Activated naive CD8-positive, alpha-beta T cell treated with anti-CD3 and anti-CD28 coated beads, Interleukin-2, amount 50 U/mL, for 16 hours (primary cell): ENCODE measurements around the gene SLC35G1.

Experiments
- DNase-seq: peaks from one replicate; pipeline ENCODE4 v3.0.0-alpha.2; 2020; ENCODE audit warnings: low read depth, low spot score

Gene SLC35G1, protein sequence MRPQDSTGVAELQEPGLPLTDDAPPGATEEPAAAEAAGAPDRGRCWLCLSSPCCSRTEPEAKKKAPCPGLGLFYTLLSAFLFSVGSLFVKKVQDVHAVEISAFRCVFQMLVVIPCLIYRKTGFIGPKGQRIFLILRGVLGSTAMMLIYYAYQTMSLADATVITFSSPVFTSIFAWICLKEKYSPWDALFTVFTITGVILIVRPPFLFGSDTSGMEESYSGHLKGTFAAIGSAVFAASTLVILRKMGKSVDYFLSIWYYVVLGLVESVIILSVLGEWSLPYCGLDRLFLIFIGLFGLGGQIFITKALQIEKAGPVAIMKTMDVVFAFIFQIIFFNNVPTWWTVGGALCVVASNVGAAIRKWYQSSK

DNA sequence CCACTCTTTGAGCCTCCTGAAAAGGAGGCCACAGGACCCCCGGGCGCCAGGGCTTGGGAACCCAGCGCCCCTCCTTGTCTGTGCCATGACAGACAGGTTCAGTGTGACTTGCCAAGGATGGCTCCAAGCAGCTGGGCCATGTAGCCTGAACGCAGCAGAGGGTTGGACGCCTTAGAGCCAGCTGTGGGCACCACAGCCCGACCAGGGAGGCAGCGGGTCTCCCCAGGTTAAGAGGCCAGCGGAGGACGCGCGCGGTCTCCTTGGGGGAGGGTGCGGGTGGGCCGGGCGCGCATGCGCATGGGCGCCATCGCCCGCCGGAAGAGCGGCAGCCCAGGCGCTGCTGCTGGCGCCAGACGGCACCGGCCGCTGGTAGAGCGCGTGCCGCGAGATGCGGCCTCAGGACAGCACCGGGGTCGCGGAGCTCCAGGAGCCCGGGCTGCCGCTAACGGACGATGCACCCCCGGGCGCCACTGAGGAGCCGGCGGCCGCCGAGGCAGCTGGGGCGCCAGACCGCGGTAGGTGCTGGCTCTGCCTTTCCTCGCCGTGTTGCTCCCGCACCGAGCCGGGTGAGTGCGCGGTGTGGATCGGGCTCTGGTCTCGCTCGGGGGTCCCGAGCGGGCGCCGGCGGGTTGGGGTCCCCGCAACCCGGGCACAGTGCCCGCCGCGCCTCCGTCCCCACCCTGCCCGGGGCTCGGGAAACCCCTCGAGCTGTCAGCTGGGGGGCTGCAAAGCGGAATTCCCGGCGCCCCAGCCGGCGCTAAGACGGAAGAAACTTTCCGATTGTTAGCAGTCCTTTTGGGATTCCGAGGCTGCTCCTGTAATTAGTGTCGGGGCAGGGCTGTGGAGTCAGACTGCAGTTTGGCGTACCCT, at the start of gene SLC35G1:
Gene SLC35G1 (plus strand): TSS at position 333 of the 870 bp plus-strand sequence. CDS start 56 bp downstream, at position 389.
- peak; percentile 53 for DNase-seq

DNA sequence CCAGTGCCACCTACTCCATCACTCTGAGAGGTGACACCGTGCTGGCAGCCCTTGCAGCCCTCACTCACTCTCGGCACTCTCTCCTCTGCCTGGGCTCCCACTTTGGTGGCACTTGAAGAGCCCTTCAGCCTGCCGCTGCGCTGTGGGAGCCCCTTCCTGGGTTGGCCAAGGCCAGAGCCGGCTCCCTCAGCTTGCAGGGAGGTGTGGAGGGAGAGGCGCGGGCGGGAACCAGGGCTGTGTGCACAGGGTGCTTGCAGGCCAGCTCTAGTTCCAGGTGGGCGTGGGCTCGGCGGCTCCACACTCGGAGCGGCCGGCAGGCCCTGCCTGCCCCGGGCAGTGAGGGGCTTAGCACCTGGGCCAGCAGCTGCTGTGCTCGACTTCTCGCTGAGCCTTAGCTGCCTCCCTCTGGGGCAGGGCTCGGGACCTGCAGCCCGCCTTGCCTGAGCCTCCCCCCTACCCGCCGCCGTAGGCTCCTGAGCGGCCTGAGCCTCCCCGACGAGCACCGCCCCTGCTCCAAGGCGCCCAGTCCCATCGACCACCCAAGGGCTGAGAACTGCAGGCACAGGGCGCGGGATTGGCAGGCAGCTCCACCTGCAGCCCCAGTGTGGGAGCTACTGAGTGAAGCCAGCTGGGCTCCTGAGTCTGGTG, 48.7 kb upstream of the SLC35G1 start:
- DNase-seq = no peak

DNA sequence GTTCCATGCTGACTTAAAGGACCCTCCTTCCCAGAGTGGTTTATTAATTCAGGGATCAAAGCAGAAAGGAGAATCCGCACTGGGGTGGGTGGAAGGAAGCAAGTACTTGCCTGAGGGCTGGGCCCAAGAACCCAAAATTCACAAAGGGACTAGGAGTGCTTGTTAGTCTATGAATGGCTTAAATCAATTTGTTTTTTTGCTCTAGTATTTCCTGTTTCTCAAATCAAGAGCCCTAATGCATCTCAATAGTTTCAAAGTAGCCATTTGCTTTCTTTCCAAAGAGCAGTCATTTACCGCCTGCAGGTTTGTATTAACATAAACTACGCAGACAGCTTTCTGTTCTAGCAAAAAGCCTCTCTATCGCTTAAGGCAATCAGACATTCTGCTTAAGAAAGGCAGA, 44.2 kb upstream of the SLC35G1 start:
- DNase-seq = no peak

DNA sequence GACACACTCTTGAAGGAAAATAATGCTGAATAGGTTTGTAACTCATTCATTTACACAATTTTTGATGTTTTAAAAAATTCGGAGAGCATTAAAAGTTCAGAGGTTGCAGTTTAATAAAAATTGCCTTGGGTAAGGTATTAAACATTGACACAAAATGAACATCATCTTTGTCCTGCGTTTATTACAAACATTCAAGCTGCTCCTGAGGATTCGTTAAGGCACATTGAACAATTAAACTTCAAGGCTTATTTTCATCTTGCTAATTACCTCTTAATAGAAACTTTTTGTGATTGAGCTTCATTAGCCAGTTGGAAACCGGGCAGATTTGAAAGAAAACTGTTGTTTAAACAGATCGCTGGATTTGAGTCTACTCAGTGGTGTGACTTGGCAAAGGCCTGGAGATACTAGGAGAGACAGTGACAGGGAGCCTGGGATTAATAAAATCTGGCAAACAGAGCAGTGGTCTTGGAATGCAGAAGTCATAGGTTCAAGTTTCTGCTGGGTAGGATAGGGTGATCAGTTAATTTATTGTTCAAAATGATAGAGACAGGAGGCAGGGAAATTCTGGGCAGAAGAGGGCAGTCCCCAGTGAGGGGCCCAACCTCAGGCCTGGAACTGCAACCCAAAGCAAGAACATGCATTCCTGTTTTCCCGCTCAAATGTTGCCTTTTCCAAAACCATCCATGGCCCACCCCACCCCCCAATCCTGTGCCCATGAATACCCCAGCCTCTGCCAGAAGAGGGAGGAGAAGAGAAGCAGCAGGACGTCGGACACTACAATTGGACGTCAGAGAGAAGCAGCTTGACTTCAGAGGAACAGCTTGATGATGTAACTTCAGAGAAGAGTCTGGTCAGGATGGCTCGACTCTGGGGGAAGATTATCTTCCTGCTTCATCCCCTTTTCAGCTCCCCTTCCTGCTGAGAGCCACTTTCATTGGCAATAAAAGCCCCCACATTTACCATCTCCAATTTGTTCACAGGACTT, 43.5 kb upstream of the SLC35G1 start:
- DNase-seq = no peak

DNA sequence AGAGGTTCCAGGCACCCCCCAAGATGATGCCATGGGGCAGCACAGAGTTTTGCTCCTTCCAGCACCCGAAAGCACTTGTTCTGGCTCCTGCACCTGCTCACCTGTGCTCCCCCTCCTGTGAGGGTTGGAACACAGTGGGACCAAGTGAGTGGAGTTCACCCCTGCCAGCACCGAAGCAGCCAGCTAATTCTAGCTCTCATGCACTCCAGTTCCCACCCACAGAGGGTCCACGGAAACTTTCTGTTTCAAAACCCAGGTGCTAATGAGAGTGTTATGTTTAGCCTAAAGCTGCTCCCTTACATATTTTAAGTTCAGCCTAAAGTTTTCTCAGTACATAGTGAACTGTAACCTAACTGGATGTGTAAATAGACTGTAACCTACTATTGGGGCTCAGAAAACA, 42.6 kb upstream of the SLC35G1 start:
- DNase-seq = no peak

DNA sequence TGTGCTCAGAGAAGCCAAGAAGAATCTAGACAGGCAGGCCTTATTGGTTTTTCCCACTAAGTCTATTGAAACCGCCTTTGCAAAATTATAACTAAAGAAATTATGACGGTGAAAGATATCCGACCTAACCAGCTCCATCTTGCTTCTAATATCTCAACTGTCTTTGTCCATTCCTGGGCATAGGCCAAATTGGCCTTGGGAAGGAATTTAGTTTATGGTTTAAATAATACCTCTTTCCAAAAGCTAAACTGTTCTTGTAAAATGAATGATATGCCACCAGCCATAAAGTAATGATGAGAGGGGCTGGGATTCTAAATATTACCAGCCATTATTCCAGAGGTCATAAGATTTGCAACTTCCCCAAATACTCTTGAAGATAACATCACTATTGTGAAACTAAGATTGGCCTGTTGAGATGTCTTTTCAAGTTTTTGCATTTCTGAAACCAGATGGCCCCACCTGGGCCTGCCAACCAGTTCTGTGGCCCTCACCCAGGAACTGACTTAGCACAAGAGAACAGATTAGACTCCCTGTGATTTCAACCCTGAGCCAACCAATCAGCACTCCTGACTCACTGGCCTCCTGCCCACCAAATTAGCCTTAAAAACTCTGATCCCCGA, 41.2 kb upstream of the SLC35G1 start:
- no peak for DNase-seq

DNA sequence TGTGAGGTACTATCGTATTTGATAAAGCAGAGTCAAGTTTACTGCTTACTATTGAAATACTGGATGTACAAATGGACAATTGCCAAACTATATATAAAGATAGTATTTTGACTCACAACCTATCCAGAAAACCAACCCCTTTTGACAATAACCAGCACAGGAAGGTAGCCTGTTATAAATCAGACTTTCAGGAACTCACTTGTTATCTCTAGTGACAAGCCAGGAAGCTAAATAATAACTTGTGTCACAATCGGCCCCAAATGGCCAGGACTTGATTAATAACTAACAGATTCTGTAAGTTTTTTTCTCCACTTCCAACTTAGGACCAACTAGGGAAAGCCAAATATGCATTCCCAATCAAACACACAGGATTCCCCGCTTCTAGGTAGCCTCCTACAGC, 38.8 kb upstream of the SLC35G1 start:
- no peak for DNase-seq

DNA sequence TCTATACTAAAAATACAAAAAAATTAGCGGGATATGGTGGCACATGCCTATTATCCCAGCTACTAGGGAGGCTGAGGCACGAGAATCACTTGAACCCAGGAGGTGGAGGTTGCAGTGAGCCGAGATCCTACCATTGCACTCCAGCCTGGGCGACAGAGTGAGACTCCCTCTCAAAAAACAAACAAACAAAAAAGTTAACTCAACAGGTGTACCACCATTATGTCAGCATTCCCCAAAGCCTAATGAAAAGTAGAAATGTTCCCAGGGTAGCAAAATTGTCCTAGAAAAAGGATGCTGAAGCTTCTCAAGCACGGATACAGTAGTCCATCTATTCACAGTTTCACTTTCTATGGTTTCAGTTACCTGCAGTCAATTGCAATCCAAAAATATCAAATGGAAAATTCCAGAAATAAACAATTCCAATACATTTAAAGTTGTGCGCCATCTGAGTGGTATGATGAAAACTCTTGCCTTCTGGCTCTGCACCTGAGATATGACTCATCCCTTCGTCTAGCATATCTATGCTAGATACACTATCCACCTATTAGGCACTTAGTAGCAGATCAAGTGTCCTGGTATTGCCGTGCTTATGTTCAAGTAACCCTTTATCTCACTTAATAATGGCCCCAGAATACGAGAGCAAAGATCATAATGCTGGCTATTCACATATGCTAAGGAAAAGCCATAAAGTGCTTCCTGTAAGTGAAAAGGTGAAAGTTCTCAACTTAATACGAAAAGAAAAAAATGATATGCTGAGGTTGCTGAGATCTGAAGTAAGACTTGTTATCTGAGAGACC, 37.2 kb upstream of the SLC35G1 start:
- DNase-seq = no peak

DNA sequence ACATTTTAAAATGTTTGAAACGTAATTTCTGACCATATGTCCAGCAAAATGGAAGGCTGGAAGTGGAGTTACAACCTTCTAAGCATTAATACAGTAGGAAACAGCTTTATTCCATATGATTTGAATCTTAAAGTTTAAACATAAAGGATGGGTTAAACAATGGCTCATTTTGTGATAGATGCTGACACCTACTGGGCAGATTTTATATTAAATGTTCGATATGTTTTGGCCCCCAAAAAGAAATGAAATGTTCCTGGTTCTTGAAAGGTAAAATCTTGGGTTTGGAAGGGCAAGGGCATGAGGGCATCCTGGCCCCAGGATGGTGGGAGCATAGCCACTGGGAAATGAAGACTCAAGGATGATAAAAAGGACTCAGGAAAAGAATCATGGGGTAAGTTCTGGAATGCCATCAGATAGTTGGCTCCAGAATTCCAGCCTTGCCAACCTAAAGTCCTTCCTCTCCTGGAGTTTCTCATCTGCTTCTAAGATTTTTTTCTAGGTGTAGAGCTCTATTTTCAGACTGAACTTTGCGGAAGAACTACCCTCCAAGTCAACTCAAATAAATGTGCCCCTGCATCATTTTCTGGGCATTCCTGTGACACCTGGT, 34.6 kb upstream of the SLC35G1 start:
- no peak for DNase-seq

DNA sequence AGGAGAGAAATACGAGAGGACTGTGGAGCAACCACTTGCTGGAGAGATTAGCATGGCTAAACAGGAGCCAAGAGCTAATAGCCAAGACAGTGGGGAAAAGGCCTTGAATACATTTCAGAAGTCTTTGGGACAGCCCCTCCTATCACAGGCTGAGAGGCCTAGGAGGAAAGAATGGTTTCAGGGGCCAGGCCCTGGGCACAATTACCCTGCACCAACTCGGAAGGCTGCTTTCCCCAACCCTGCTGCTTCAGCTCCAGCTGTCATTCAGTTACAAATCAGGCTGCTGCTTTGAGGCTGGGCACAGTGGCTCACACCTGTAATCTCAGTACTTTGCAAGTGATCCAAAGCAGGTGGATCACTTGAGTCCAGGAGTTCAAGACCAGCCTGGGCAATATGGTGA, 32.0 kb upstream of the SLC35G1 start:
- DNase-seq = no peak

DNA sequence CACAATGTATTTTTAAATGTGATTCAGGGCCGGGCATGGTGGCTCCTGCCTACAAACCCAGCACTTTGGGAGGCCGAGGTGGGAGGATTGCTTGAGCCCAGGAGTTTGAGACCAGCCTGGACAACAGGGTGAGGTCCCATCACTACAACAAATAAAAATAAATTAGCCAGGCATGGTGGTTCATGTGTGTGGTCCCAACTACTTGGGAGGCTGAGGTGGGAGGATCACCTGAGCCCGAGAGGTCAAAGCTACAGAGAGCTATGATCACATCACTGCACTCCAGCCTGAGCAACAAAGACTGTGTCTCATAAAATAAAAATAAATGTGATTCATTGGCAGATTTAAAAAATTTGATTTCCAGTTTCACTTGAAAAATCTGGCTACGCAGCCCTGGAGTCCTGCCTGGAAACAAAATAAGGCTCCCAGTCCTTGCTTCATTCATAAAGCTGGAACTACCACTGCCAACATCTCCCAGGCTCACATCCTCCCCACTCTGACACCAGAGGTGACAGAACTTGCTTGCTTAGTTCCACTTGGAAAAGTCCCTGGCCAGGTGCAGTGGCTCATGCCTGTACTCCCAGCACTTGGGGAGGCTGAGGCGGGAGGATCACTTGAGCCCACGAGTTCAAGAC, 27.9 kb upstream of the SLC35G1 start:
- no peak for DNase-seq

DNA sequence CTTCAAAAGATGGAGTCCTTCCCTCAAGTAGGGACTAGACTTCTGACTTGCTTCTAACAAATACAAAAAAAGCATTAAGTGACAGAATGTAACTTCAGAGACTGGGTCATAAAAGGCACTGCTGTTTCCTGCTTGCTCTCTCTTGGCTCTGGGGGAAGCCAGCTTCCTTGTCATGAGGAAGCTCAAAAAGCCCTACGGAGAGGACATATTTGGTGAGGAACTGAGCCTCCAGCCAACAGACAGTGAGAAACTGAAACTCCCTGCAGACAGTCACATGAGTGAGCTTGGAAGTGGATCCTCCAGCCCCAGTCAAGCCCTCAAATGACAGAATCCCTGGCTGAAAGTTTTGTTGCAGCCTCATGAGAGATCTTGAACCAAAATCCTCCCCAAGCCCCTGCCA, 26.3 kb upstream of the SLC35G1 start:
- DNase-seq = no peak

DNA sequence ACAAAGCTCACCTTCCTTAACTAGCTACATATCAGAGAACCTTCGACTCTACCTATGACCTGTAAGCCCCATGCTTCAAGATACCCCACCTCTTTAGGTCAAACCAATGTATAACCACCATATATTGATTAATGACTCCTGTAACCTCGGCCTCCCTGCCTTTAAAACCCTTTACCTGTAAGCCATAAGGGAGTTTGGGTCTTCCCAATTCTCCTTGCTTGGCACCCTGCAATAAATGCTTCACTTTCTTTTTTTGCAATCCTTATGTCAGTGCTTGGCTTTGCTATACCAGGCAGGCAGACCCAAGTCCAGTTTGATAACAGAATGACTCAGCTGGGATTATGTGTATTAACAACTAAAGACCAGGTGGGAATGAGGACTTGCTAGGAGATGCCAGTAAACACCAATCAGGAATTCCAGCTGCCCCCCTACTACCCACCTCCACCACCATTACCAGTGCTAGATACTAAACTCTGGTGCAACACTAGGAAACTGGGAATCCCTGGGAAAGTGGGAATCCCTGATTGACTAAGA, 22.0 kb upstream of the SLC35G1 start:
- no peak for DNase-seq

DNA sequence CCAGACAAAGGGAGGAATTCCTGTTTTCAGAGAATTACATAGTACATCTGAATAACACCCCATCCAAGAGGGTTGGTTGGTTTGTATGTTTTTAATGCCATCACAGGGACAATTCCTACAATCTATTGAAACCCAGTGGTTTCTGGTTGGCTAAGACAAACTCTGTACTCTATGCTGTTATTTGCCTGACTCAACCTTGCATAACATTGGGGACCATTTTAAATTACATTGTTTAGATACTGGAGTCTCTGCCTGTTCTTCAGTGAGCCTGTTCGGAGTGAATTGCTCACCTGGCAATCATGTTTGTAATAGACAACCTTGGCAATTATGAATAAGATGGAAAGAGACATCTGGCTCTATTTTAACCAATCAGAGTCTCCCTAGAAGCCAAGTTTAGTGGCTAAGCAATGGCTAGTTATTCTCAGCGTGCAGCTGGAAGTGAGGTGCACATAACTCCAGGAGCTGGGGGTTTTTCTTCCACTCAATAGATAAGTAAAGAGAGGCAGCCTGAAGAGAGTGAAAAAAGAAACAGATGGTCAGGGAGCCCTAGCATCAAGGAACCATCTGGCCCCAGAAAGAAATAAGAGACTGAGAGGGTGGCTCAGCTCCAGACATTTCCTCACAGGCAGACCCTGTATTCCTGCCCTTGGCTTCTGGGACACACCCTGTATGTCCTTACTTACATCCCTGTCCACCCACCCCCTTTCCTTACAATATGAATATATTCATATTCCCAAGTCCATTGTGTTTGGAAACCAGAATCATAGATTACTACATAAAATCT, 21.2 kb upstream of the SLC35G1 start:
- no peak for DNase-seq

DNA sequence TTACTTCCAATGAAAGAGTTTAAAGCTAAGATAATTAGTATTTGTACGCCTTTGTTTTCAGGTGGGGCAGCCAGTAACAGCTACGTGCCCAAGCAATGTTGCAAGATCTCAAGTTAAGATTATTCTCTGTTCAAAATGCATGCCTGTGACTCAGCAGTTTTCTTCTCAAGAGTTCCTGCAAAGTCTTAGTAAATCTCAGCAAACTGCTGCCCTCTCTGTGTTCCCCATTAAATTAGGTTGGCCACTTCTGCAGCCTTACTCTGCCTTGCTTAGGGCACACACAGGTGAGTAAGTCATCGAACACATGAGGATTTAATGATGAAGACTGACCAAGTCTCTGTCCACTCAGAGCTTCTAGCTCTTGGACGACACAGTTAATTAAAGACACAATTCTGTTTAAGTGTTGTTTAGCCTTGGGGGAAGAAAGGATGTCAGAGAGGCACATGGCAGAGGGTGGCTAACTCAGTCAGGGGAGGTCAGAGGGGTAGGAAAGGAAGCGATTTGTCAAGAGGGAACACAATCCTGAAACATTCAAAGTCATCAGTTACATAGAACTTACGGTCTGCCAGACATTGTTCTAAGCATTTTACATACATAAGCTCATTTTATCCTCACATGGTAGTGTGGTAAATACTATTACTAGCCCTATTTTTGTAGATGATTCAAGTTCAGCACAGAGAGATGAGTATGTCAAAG, 20.2 kb upstream of the SLC35G1 start:
- no peak for DNase-seq

DNA sequence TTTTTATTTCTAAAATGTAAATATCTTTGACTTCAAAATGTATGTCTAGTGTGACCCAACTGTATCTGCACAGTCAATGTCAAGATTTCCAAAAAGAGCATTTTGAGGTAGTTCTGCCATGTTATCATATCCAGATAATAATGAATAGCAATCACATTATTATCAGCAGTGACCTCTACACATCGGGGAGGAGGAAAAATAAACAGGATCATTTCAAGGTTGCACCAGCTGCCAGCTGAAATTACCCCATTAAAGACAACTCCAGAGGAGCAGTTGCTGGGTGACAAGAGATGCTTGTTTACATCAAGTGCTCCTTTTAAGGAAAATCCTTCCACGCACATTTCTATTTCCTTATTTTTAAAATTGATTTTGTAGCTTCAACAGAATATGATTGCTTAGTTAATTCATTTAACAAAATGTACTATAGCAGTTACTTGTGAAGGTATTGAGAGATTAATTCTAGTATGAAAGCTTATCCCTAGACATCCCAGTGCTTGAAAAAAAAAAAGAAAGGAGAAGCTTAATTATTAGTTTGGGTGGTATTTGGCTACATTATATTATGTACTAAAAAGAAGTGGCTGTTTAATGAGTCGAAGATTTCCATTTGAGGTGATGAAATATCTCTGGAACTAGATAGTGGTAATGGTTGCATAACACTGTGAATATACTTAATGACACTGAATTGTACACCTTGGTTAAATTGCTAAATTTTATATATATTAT, 19.3 kb upstream of the SLC35G1 start:
- no peak for DNase-seq

DNA sequence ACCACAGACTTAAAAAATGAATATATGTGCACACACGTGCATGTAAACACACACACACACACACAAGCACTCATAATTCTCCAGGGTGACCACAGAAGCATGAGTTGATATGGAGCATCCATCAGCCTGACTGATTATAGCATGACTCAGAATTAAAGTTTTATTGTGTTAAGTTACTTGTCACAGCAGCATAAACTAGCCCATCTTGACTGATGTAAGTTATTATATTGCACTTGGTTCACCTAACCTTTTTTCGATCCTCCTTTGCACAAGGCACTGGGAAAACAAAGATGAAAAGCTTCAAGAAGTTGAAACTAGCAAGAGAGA, 18.8 kb upstream of the SLC35G1 start:
- no peak for DNase-seq
